NCI-H2227 (cell line): ENCODE results near the gene FOXD1.
"Not testable (repeated sequence)": the region's sequence is repeated elsewhere in the genome, so short reads cannot be mapped to it uniquely, and the experiment has no call there.

Experiments used
- DNase-seq: peaks from one replicate; lab custom pipeline; 2025; ENCODE audit not compliant: unreplicated experiment; lab: John Stamatoyannopoulos, UW

The FOXD1 gene

GRCh38 chr5:73418244-73418691 is 30.3 kb downstream of the FOXD1 start:
- no peak for DNase-seq

- DNase-seq: no peak
Observed at GRCh38 chr5:73417303-73418034, 31.1 kb downstream of the FOXD1 start.

- no peak for DNase-seq
Observed at GRCh38 chr5:73415617-73416016, 33.0 kb downstream of the FOXD1 start.

GRCh38 chr5:73415171-73415570 is 33.4 kb downstream of the FOXD1 start:
- no peak for DNase-seq

- DNase-seq: no peak
Observed at GRCh38 chr5:73412597-73412988, 36.0 kb downstream of the FOXD1 start.

GRCh38 chr5:73411936-73412596 is 36.5 kb downstream of the FOXD1 start:
- DNase-seq: no peak

- not testable (repeated sequence) for DNase-seq
Observed at GRCh38 chr5:73409927-73410326, 38.6 kb downstream of the FOXD1 start.

GRCh38 chr5:73405691-73406090 is 42.9 kb downstream of the FOXD1 start:
- no peak for DNase-seq

GRCh38 chr5:73399775-73400174 is 48.8 kb downstream of the FOXD1 start:
- DNase-seq: no peak
